Bronchial epithelial cell (primary cell): ENCODE data around the gene CDK12. TPM values are rescaled to one million over a fixed set of nuclear protein-coding genes. Genes with fewer than 3 reads are reported as not detected.
A peak's percentile ranks its signal among the peaks of the same experiment; 100 is the strongest.

ENCODE experiments used
- DNase-seq: peaks from one replicate; pipeline ENCODE4 v3.0.0-alpha.2; 2010; ENCODE audit warnings: low read depth
- FAIRE-seq: peaks from 2 replicates; lab custom pipeline; 2011; peaks lifted over from hg19 to GRCh38; lab: Jason Lieb, UNC
- H3K27me3 ChIP-seq: 2 replicates; pipeline ENCODE4 v1.5.1; 2011; ENCODE audit warnings: low read length; ENCODE audit not compliant: control insufficient read depth, insufficient read depth
- H3K36me3 ChIP-seq: 2 replicates; pipeline ENCODE4 v1.5.1; 2011; ENCODE audit warnings: low read length; ENCODE audit not compliant: control insufficient read depth, insufficient read depth
- H3K4me3 ChIP-seq: 2 replicates; pipeline ENCODE4 v1.5.1; 2011; ENCODE audit warnings: mild to moderate bottlenecking, low read depth, low read length, control low read depth
- CTCF ChIP-seq: IDR thresholded peaks from 2 replicates; pipeline ENCODE4 v1.5.1; 2011; ENCODE audit warnings: mild to moderate bottlenecking, moderate library complexity, low read length, control low read depth, inconsistent platforms; ENCODE audit not compliant: insufficient read depth, severe bottlenecking
- total RNA-seq: library from RNA; depleted of rRNA; stranded (reverse); fragments of >200 nt; gene quantifications from 2 replicates; pipeline ENCODE4 v1.2.1, GENCODE V29; 2014

CDK12 gene
- total RNA-seq, 1 donor from 2014 or later, result 19.7 TPM

GRCh38 chr17:39576187-39576586 lies 114.9 kb downstream of the CDK12 start:
- peak; percentile 74 for TF ChIP-seq CTCF
- Histone ChIP-seq H3K27me3 (peaks cover 8% of the 10 kb centered on the region), H3K36me3 (no peaks in the 10 kb centered on the region), H3K4me3 (no peak overlapping the region)
- DNase-seq, result peak; percentile 8
- no peak for FAIRE-seq

GRCh38 chr17:39578272-39578671 lies 117.0 kb downstream of the CDK12 start:
- TF ChIP-seq CTCF, result no peak
- no peak for FAIRE-seq
- Histone ChIP-seq H3K27me3 (peaks cover 8% of the 10 kb centered on the region), H3K36me3 (no peaks in the 10 kb centered on the region), H3K4me3 (no peak overlapping the region)
- no peak for DNase-seq

- no peak overlapping the region for H3K4me3 ChIP-seq
- peaks cover 8% of the 10 kb centered on the region for H3K27me3 ChIP-seq
- FAIRE-seq (no peak), DNase-seq (no peak)
- no peak for TF ChIP-seq CTCF
- no peaks in the 10 kb centered on the region for H3K36me3 ChIP-seq
Observed at GRCh38 chr17:39579318-39580081, 118.2 kb downstream of the CDK12 start.

GRCh38 chr17:39580082-39580468 lies 118.8 kb downstream of the CDK12 start:
- peak; percentile 18 for FAIRE-seq
- no peak for TF ChIP-seq CTCF
- Histone ChIP-seq H3K36me3 (no peaks in the 10 kb centered on the region), H3K4me3 (no peak overlapping the region), H3K27me3 (peaks cover 8% of the 10 kb centered on the region)
- DNase-seq, result no peak

- Histone ChIP-seq H3K27me3 (peaks cover 4% of the 10 kb centered on the region), H3K36me3 (no peaks in the 10 kb centered on the region), H3K4me3 (no peak overlapping the region)
- no peak for TF ChIP-seq CTCF
- DNase-seq, result no peak
- no peak for FAIRE-seq
Observed at GRCh38 chr17:39581071-39581758, 119.9 kb downstream of the CDK12 start.
